HG03457 (cell line): ENCODE data around the gene PTPRD.
A peak's percentile ranks its signal among the peaks of the same experiment; 100 is the strongest.
"Not testable (repeated sequence)": the region's sequence is repeated elsewhere in the genome, so short reads cannot be mapped to it uniquely, and the experiment has no call there.

Source experiments
- ATAC-seq: cut with Tn5 transposase; IDR thresholded peaks from one replicate; pipeline ENCODE4 v1.9.1; 2021; ENCODE audit warnings: moderate number of reproducible peaks; ENCODE audit not compliant: unreplicated experiment

Gene PTPRD

GRCh38 chr9:9996259-9996658, 616.5 kb downstream of the PTPRD start:
- ATAC-seq: no peak

- ATAC-seq: no peak
Observed at GRCh38 chr9:9992936-9993335, 619.9 kb downstream of the PTPRD start.

GRCh38 chr9:9973062-9973461, 639.7 kb downstream of the PTPRD start:
- no peak for ATAC-seq

GRCh38 chr9:9970514-9970913, 642.3 kb downstream of the PTPRD start:
- ATAC-seq: no peak

- no peak for ATAC-seq
Observed at GRCh38 chr9:9963841-9964240, 649.0 kb downstream of the PTPRD start.

- ATAC-seq: no peak
Observed at GRCh38 chr9:9961934-9962333, 650.9 kb downstream of the PTPRD start.

- no peak for ATAC-seq
Observed at GRCh38 chr9:9961487-9961886, 651.3 kb downstream of the PTPRD start.

GRCh38 chr9:9951556-9952160, 661.1 kb downstream of the PTPRD start:
- no peak for ATAC-seq

- ATAC-seq: no peak
Observed at GRCh38 chr9:9950813-9951212, 662.0 kb downstream of the PTPRD start.

- no peak for ATAC-seq
Observed at GRCh38 chr9:9949978-9950377, 662.8 kb downstream of the PTPRD start.

- no peak for ATAC-seq
Observed at GRCh38 chr9:9949368-9949767, 663.4 kb downstream of the PTPRD start.

GRCh38 chr9:9945966-9946365, 666.8 kb downstream of the PTPRD start:
- no peak for ATAC-seq

GRCh38 chr9:9942764-9943424, 669.9 kb downstream of the PTPRD start:
- peak; percentile 73 for ATAC-seq

- ATAC-seq: no peak
Observed at GRCh38 chr9:9938432-9938831, 674.4 kb downstream of the PTPRD start.

GRCh38 chr9:9931464-9931863, 681.3 kb downstream of the PTPRD start:
- ATAC-seq: not testable (repeated sequence)

GRCh38 chr9:9924376-9924775, 688.4 kb downstream of the PTPRD start:
- no peak for ATAC-seq

GRCh38 chr9:9921805-9922204, 691.0 kb downstream of the PTPRD start:
- ATAC-seq: no peak

- no peak for ATAC-seq
Observed at GRCh38 chr9:9920425-9921060, 692.3 kb downstream of the PTPRD start.

GRCh38 chr9:9919174-9919775, 693.5 kb downstream of the PTPRD start:
- ATAC-seq: no peak

- ATAC-seq: no peak
Observed at GRCh38 chr9:9917400-9917799, 695.4 kb downstream of the PTPRD start.

GRCh38 chr9:9914174-9914573, 698.6 kb downstream of the PTPRD start:
- ATAC-seq: no peak

GRCh38 chr9:9913276-9913832, 699.4 kb downstream of the PTPRD start:
- ATAC-seq: no peak
